Keratinocyte (primary cell): Measurements from ENCODE around the gene MSRB1. TPM values are rescaled to one million over a fixed set of nuclear protein-coding genes. Genes with fewer than 3 reads are reported as not detected.
"Not testable (repeated sequence)": the region's sequence is repeated elsewhere in the genome, so short reads cannot be mapped to it uniquely, and the experiment has no call there.

Source experiments
- DNase-seq: peaks from one replicate; pipeline ENCODE4 v3.0.0-alpha.2; 2011; ENCODE audit warnings: low read depth, missing footprints, low spot score
- FAIRE-seq: peaks from 2 replicates; lab custom pipeline; 2011; peaks lifted over from hg19 to GRCh38; lab: Jason Lieb, UNC
- H2AFZ ChIP-seq: 2 replicates; pipeline ENCODE4 v1.6.0; 2012; ENCODE audit warnings: low read length, control low read depth, inconsistent platforms; ENCODE audit not compliant: control insufficient read depth
- H3K27ac ChIP-seq: 2 replicates; pipeline ENCODE4 v1.5.1; 2011; ENCODE audit warnings: low read length; ENCODE audit not compliant: control insufficient read depth, insufficient read depth
- H3K27me3 ChIP-seq: 3 replicates; pipeline ENCODE4 v1.6.0; 2011; ENCODE audit warnings: low read length; ENCODE audit not compliant: control insufficient read depth, insufficient read depth; ENCODE audit errors: extremely low read depth
- H3K36me3 ChIP-seq, 2 experiments: 2 replicates in 1 of 2; 3 replicates in 1 of 2; pipeline ENCODE4 v1.5.1; 2011; ENCODE audit warnings: low read length in 2 of 2, mild to moderate bottlenecking in 1 of 2; ENCODE audit not compliant: control insufficient read depth in 2 of 2, insufficient read depth in 2 of 2; ENCODE audit errors: extremely low read depth in 1 of 2
- H3K4me1 ChIP-seq: 3 replicates; pipeline ENCODE4 v1.5.1; 2011; ENCODE audit warnings: low read length; ENCODE audit not compliant: control insufficient read depth, insufficient read depth; ENCODE audit errors: extremely low read depth
- H3K4me2 ChIP-seq: 3 replicates; pipeline ENCODE4 v1.6.0; 2011; ENCODE audit warnings: low read depth, low read length; ENCODE audit not compliant: control insufficient read depth, insufficient read depth; ENCODE audit errors: extremely low read depth
- H3K4me3 ChIP-seq, 3 experiments: fragments of 200-600 bp in 1 of 3; sonication (generic) in 1 of 3; 2 replicates in 2 of 3; 3 replicates in 1 of 3; pipeline ENCODE4 v1.5.1; 2011 to 2016; ENCODE audit warnings: low read length in 3 of 3, mild to moderate bottlenecking in 3 of 3, control low read depth in 2 of 3, inconsistent platforms in 1 of 3, low read depth in 1 of 3, mixed read lengths in 1 of 3, mixed run types in 1 of 3, moderate library complexity in 1 of 3; ENCODE audit not compliant: control insufficient read depth in 2 of 3, insufficient read depth in 2 of 3; ENCODE audit errors: extremely low read depth in 1 of 3
- H3K79me2 ChIP-seq: 2 replicates; pipeline ENCODE4 v1.6.0; 2012; ENCODE audit warnings: low read length; ENCODE audit not compliant: control insufficient read depth, insufficient read depth
- H3K9ac ChIP-seq: 3 replicates; pipeline ENCODE4 v1.6.0; 2011; ENCODE audit warnings: low read length; ENCODE audit not compliant: control insufficient read depth, insufficient read depth; ENCODE audit errors: extremely low read depth
- H3K9me1 ChIP-seq: 3 replicates; pipeline ENCODE4 v1.6.0; 2011; ENCODE audit warnings: low read length; ENCODE audit not compliant: control insufficient read depth, insufficient read depth; ENCODE audit errors: extremely low read depth
- H3K9me3 ChIP-seq: 2 replicates; pipeline ENCODE4 v1.5.1; 2012; ENCODE audit warnings: low read depth, low read length; ENCODE audit not compliant: control insufficient read depth
- H4K20me1 ChIP-seq: 3 replicates; pipeline ENCODE4 v1.6.0; 2011; ENCODE audit warnings: low read length; ENCODE audit not compliant: control insufficient read depth, insufficient read depth; ENCODE audit errors: extremely low read depth
- EZH2 ChIP-seq: IDR thresholded peaks from one replicate; pipeline ENCODE4 v1.6.1; 2012; ENCODE audit warnings: inconsistent platforms, mild to moderate bottlenecking, low read length, moderate library complexity
- dilution Hi-C: fragments of 300-500 bp; cut with MboI; formaldehyde crosslinking; loops from one replicate; pipeline ENCODE4 v1.7.0; 2020; ENCODE audit warnings: low sequenced_read_pairs; ENCODE audit not compliant: extremely low pct_ligation_motif_present
- polyA plus RNA-seq, 5 experiments: library from polyadenylated mRNA; depleted of rRNA in 3 of 5; stranded (reverse) in 3 of 5; stranded (forward) in 1 of 5; unstranded in 1 of 5; fragments of >200 nt; gene quantifications; 1 replicate in 1 of 5; 2 replicates in 3 of 5; 3 replicates in 1 of 5; pipeline versions ENCODE4 v1.2.1 to v1.2.3, GENCODE V29; 2011 to 2012; ENCODE audit warnings: missing spikeins in 2 of 5, low read depth in 1 of 5, low replicate concordance in 1 of 5
- TF ChIP-seq, protein P1 (sequence below), 3 experiments: IDR thresholded peaks in 1 of 3; conservative IDR thresholded peaks in 1 of 3; optimal IDR thresholded peaks in 1 of 3; 2 replicates in 2 of 3; 3 replicates in 1 of 3; pipeline versions ENCODE3 to v1.5.1; 2011; ENCODE audit warnings: low read length in 3 of 3, mild to moderate bottlenecking in 3 of 3, moderate library complexity in 2 of 3, control low read depth in 1 of 3, inconsistent platforms in 1 of 3; ENCODE audit not compliant: insufficient read depth in 2 of 3; ENCODE audit errors: extremely low read depth in 1 of 3

The MSRB1 gene
- polyA plus RNA-seq, 1 donor (not counting 4 experiments of a cell fraction or from before 2014, with no cell fraction given): 25.2 TPM

DNA sequence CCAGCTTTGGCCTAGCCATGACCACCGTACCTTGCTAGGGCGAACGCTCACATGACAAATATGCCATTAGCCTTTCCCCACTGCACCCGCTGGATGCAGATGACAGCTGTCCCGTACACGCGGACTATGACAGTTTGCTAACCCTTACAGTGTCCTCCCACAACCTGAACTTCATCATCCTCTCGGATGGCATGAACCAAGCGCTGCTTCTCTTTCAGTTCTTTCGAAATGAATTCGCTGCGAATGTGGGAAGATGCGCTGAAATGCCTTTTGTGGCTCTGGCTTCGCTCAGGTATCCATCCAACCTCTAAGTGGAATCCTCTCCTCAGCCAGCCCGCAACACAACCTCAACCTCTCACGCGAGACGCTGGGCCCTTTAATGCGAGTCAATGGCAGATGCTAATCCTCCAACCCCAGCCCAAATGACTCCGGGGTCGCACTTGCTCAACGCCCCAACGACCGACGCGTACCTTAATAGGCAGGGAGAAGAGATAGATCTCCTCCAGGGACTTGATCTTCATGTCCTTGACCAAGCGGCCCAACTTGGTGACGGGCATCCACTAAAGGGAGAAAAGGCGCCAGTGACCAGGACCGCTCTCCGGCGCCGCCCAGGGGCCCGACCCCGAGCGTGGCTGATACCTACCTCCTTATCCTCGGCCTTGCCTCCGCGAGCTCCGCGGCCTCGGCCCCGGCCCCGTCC lies 21.0 kb upstream of the MSRB1 start:
- H3K4me1 ChIP-seq: peaks cover 36% of the 10 kb centered on the region
- peaks cover 28% of the 10 kb centered on the region for H4K20me1 ChIP-seq
- peak overlapping the region; percentile 59 to 85 (median 76) for H3K4me3 ChIP-seq
- H2AFZ ChIP-seq: no peak overlapping the region
- TF ChIP-seq, protein P1, sequence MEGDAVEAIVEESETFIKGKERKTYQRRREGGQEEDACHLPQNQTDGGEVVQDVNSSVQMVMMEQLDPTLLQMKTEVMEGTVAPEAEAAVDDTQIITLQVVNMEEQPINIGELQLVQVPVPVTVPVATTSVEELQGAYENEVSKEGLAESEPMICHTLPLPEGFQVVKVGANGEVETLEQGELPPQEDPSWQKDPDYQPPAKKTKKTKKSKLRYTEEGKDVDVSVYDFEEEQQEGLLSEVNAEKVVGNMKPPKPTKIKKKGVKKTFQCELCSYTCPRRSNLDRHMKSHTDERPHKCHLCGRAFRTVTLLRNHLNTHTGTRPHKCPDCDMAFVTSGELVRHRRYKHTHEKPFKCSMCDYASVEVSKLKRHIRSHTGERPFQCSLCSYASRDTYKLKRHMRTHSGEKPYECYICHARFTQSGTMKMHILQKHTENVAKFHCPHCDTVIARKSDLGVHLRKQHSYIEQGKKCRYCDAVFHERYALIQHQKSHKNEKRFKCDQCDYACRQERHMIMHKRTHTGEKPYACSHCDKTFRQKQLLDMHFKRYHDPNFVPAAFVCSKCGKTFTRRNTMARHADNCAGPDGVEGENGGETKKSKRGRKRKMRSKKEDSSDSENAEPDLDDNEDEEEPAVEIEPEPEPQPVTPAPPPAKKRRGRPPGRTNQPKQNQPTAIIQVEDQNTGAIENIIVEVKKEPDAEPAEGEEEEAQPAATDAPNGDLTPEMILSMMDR (optimal IDR thresholded peaks at IDR 0.05 in 1 of 3, IDR thresholded peaks at IDR 0.05 in 1 of 3, conservative IDR thresholded peaks at IDR 0.05 in 1 of 3; ENCODE audit: extremely low read depth in 1 of 3, insufficient read depth in 2 of 3, low read length in 3 of 3): peak in 1 of 3 experiments; percentile 7
- TF ChIP-seq EZH2: no peak
- FAIRE-seq: no peak
- H3K9me1 ChIP-seq: peaks cover 3% of the 10 kb centered on the region
- peak overlapping the region; percentile 85 for H3K9ac ChIP-seq
- dilution Hi-C loops: no loop called here
- DNase-seq: no peak
- H3K9me3 ChIP-seq: no peaks in the 10 kb centered on the region
- peaks cover 59% of the 10 kb centered on the region for H3K79me2 ChIP-seq
- H3K27me3 ChIP-seq: no peaks in the 10 kb centered on the region
- peaks cover 17 to 31% of the 10 kb centered on the region in 2 experiments for H3K36me3 ChIP-seq
- H3K27ac ChIP-seq: peak overlapping the region; percentile 82
- H3K4me2 ChIP-seq: peak overlapping the region; percentile 91

DNA sequence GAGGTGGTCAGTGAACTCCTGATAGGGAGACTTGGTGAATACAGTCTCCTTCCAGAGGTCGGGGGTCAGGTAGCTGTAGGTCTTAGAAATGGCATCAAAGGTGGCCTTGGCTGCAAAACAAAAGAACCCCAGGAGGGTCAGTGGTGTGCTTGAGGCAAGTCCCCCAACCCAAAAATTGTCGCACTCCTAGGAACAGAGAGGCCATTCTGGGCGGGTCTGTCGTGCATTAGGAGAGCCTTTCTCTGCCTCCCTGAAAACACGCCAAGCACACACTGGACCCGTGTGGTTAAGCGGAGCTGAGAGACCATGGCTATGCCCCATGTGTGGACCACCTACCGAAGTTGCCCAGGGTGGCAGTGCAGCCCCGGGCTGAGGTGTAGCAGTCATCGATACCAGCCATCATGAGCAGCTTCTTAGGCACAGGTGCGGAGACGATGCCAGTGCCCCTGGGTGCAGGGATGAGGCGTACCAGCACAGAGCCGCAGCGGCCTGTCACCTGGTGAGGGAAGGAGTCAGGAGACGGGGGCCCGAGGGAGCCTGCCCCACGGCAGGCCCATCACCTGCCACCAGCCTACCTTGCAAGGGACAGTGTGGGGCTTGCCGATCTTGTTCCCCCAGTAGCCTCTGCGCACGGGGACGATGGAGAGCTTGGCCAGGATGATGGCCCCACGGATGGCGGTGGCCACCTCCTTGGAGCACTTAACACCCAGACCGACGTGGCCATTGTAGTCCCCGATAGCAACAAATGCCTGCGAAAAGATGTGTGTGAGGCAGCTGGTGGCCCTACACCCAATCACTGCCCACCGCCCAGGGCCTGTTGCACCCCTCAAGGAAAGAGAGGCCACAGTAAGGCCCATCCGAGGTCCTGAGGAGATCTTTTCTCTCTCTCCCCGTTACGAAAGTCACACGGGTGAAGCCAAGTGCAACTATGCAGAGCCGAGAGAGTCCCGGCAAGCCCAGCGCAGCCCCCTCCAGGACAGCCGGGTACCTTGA lies 19.5 kb upstream of the MSRB1 start:
- H3K4me2 ChIP-seq: peak overlapping the region; percentile 91
- H2AFZ ChIP-seq, FAIRE-seq, dilution Hi-C loops, DNase-seq, H3K9me1 ChIP-seq, H3K27me3 ChIP-seq, H3K27ac ChIP-seq, H3K9me3 ChIP-seq: not testable (repeated sequence)
- peaks cover 59% of the 10 kb centered on the region for H3K79me2 ChIP-seq
- peaks cover 17 to 31% of the 10 kb centered on the region in 2 experiments for H3K36me3 ChIP-seq
- peak overlapping the region; percentile 85 for H3K9ac ChIP-seq
- peak overlapping the region; percentile 59 to 85 (median 76) for H3K4me3 ChIP-seq
- peaks cover 39% of the 10 kb centered on the region for H3K4me1 ChIP-seq
- H4K20me1 ChIP-seq: peaks cover 28% of the 10 kb centered on the region
